Measurements from ENCODE around the gene NUCKS1. TPM values are rescaled to one million over a fixed set of nuclear protein-coding genes. Genes with fewer than 3 reads are reported as not detected.

NUCKS1 gene
- total and polyA plus RNA-seq, 2 of the 13 experiments (the other 11 are each of a cell fraction or from before 2014, with no cell fraction given): 35.5 to 117 TPM

GRCh38 chr1:205710201-205711062, 39.5 kb downstream of the NUCKS1 start (continued):
- TF ChIP-seq ZNF609 (CRISPR knock-in tag; IDR thresholded peaks at IDR 0.05; ENCODE audit: borderline replicate concordance): peak; percentile 72; the same call in 1 of the 2 replicates
- TF ChIP-seq ZNF256 (CRISPR knock-in tag; conservative IDR thresholded peaks at IDR 0.05): no peak
- TF ChIP-seq KLF16 (CRISPR knock-in tag; IDR thresholded peaks at IDR 0.05): no peak
- TF ChIP-seq FOXP1 (IDR thresholded peaks at IDR 0.05): no peak
- peak; percentile 55; the same call in 1 of the 2 replicates for TF ChIP-seq FOXP1 (CRISPR knock-in tag; IDR thresholded peaks at IDR 0.05)
- no peak for TF ChIP-seq MYC (CRISPR knock-in tag; IDR thresholded peaks at IDR 0.05; ENCODE audit: borderline replicate concordance)
- TF ChIP-seq ZNF792 (CRISPR knock-in tag; IDR thresholded peaks at IDR 0.05): no peak
- no peak for TF ChIP-seq ZNF160 (CRISPR knock-in tag; IDR thresholded peaks at IDR 0.05)
- TF ChIP-seq SMYD3 (CRISPR knock-in tag; IDR thresholded peaks at IDR 0.05): 0 out of 2 replicates have a peak, but pooled peaks have one; percentile 13
- TF ChIP-seq SOX13 (IDR thresholded peaks at IDR 0.05): no peak
- 0 out of 4 replicates have a peak, but pooled peaks of 1 of the 2 experiments have one; percentile 23 for TF ChIP-seq SOX13 (CRISPR knock-in tag; conservative IDR thresholded peaks at IDR 0.05 in 1 of 2, IDR thresholded peaks at IDR 0.05 in 1 of 2)
- TF ChIP-seq ONECUT2 (CRISPR knock-in tag; IDR thresholded peaks at IDR 0.05): no peak
- no peak for TF ChIP-seq CBX2 (IDR thresholded peaks at IDR 0.05; ENCODE audit: low read depth, low read length)
- TF ChIP-seq CBX2 (CRISPR knock-in tag; IDR thresholded peaks at IDR 0.05; ENCODE audit: low read depth): no peak
- peak; percentile 51; the same call in 1 of the 2 replicates for TF ChIP-seq PAXIP1 (CRISPR knock-in tag; conservative IDR thresholded peaks at IDR 0.05)
- TF ChIP-seq MIXL1 (CRISPR knock-in tag; IDR thresholded peaks at IDR 0.05): 0 out of 2 replicates have a peak, but pooled peaks have one; percentile 18
- no peak for TF ChIP-seq ZNF546 (CRISPR knock-in tag; conservative IDR thresholded peaks at IDR 0.05)
- TF ChIP-seq SP4 (CRISPR knock-in tag; IDR thresholded peaks at IDR 0.05): no peak
- TF ChIP-seq MBNL3 (CRISPR knock-in tag; conservative IDR thresholded peaks at IDR 0.05): no peak
- peak; percentile 44 for TF ChIP-seq PHF5A (CRISPR knock-in tag; IDR thresholded peaks at IDR 0.05; ENCODE audit: low read depth, unreplicated experiment)
- no peak for TF ChIP-seq RORA (CRISPR knock-in tag; IDR thresholded peaks at IDR 0.05)
- TF ChIP-seq CEBPG (CRISPR knock-in tag; IDR thresholded peaks at IDR 0.05): peak; percentile 67

All from HepG2 (cell line).